ENCODE data around the gene CC2D1A.

- TF ChIP-seq CSRNP3 (CRISPR knock-in tag; IDR thresholded peaks at IDR 0.05): no peak
- TF ChIP-seq PATZ1 (CRISPR knock-in tag; IDR thresholded peaks at IDR 0.05; ENCODE audit: borderline replicate concordance): no peak
- TF ChIP-seq ESRRG (CRISPR knock-in tag; IDR thresholded peaks at IDR 0.05): no peak
These were observed at the start of gene CC2D1A, which contains the start of gene BRME1 for GRCh38 chr19:13905634-13906520.
